Smooth muscle cell (in vitro differentiated cells): Measurements from ENCODE around the gene ARIH1. TPM values are rescaled to one million over a fixed set of nuclear protein-coding genes. Genes with fewer than 3 reads are reported as not detected.
"Not testable (repeated sequence)": the region's sequence is repeated elsewhere in the genome, so short reads cannot be mapped to it uniquely, and the experiment has no call there.

Source experiments
- DNase-seq: peaks from one replicate; lab custom pipeline; 2025; ENCODE audit not compliant: unreplicated experiment; lab: John Stamatoyannopoulos, UW
- H2AFZ ChIP-seq: fragments of 200-600 bp; sonication (generic); 2 replicates; pipeline ENCODE4 v1.6.0; 2016; ENCODE audit warnings: antibody characterized with exemption, low read depth, mild to moderate bottlenecking
- H3F3A ChIP-seq: fragments of 200-600 bp; sonication (generic); 2 replicates; pipeline ENCODE4 v1.6.0; 2017; ENCODE audit warnings: antibody characterized with exemption, low read depth
- H3K27ac ChIP-seq: fragments of 200-600 bp; sonication (generic); 2 replicates; pipeline ENCODE4 v1.5.1; 2016; ENCODE audit warnings: low read depth, mild to moderate bottlenecking
- H3K27me3 ChIP-seq: fragments of 200-600 bp; sonication (generic); 2 replicates; pipeline ENCODE4 v1.6.1; 2016; ENCODE audit warnings: low read depth, mild to moderate bottlenecking
- H3K36me3 ChIP-seq: fragments of 200-600 bp; sonication (generic); 2 replicates; pipeline ENCODE4 v1.5.1; 2016; ENCODE audit warnings: low read depth
- H3K4me1 ChIP-seq: fragments of 200-600 bp; sonication (generic); 2 replicates; pipeline ENCODE4 v1.5.1; 2016; ENCODE audit warnings: low read depth
- H3K4me2 ChIP-seq: fragments of 200-600 bp; sonication (generic); 2 replicates; pipeline ENCODE4 v1.6.0; 2016; ENCODE audit warnings: mild to moderate bottlenecking
- H3K4me3 ChIP-seq: fragments of 200-600 bp; sonication (generic); 2 replicates; pipeline ENCODE4 v1.5.1; 2016; ENCODE audit warnings: mild to moderate bottlenecking
- H3K79me2 ChIP-seq: fragments of 200-600 bp; sonication (generic); 2 replicates; pipeline ENCODE4 v1.6.0; 2016; ENCODE audit warnings: low read depth, mild to moderate bottlenecking
- H3K9ac ChIP-seq: fragments of 200-600 bp; sonication (generic); 2 replicates; pipeline ENCODE4 v1.6.0; 2016; ENCODE audit warnings: low read depth
- H3K9me3 ChIP-seq: fragments of 200-600 bp; sonication (generic); replicated peaks from 2 replicates; pipeline ENCODE4 v1.5.1; 2016; ENCODE audit warnings: low read depth
- H4K20me1 ChIP-seq: fragments of 200-600 bp; sonication (generic); 2 replicates; pipeline ENCODE4 v1.6.0; 2016; ENCODE audit warnings: low read depth
- WGBS: methylation state at CpG from one replicate; pipeline ENCODE4 v1.1.7; 2016; ENCODE audit warnings: low lambda C conversion rate; 5-methylcytosine and 5-hydroxymethylcytosine counted together
- polyA plus RNA-seq: library from polyadenylated mRNA; unstranded; fragments of >200 nt; fragmentation: Nextera tagmentation; extraction: Ambion mirVana; gene quantifications from 2 replicates; pipeline ENCODE4 v1.2.1, GENCODE V29; 2016
- total RNA-seq: library from RNA; depleted of rRNA; stranded (reverse); fragments of >200 nt; gene quantifications from 2 replicates; pipeline ENCODE4 v1.2.3, GENCODE V29; 2014
- TF ChIP-seq, protein P1 (sequence below): fragments of 200-600 bp; sonication (generic); IDR thresholded peaks from 2 replicates; pipeline ENCODE4 v1.5.1; 2017; ENCODE audit warnings: borderline replicate concordance, mild to moderate bottlenecking, antibody characterized with exemption; ENCODE audit not compliant: insufficient read depth, poor library complexity, severe bottlenecking

ARIH1 gene
- total and polyA plus RNA-seq, 2 experiments from 2014 or later, result 54.3 to 96.3 TPM

DNA sequence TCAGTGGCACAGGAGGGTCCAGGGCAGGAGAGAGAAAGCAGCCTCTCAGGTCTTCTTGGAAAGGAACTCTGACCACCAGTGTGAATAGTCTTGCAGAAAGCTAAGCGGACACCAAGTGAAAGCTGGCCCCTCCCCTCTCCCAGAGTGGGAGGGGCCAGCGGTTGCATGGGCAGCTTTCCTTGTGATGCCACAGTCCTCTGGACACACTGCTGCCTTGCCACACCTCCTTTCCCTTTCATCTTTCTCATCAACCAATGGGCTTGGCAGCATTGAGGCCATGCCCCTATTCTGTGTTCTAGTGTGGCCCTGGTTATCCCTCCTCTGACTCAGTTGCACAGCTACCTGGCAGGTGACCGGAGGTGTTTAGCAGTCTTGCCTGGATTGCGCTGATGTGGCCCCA lies 130.7 kb downstream of the ARIH1 start:
- no peaks in the 10 kb centered on the region for H3K27me3 ChIP-seq
- H3K9ac ChIP-seq, result no peak overlapping the region
- no peak overlapping the region for H3K4me2 ChIP-seq
- H3K4me1 ChIP-seq, result no peaks in the 10 kb centered on the region
- no peaks in the 10 kb centered on the region for H3K79me2 ChIP-seq
- TF ChIP-seq, protein P1, sequence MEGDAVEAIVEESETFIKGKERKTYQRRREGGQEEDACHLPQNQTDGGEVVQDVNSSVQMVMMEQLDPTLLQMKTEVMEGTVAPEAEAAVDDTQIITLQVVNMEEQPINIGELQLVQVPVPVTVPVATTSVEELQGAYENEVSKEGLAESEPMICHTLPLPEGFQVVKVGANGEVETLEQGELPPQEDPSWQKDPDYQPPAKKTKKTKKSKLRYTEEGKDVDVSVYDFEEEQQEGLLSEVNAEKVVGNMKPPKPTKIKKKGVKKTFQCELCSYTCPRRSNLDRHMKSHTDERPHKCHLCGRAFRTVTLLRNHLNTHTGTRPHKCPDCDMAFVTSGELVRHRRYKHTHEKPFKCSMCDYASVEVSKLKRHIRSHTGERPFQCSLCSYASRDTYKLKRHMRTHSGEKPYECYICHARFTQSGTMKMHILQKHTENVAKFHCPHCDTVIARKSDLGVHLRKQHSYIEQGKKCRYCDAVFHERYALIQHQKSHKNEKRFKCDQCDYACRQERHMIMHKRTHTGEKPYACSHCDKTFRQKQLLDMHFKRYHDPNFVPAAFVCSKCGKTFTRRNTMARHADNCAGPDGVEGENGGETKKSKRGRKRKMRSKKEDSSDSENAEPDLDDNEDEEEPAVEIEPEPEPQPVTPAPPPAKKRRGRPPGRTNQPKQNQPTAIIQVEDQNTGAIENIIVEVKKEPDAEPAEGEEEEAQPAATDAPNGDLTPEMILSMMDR, result no peak
- H3K36me3 ChIP-seq, result no peaks in the 10 kb centered on the region
- no peaks in the 10 kb centered on the region for H4K20me1 ChIP-seq
- WGBS, result 63% methylated on average over 4 of the region's 4 CpGs
- no peak overlapping the region for H3K27ac ChIP-seq
- no peak overlapping the region for H3K4me3 ChIP-seq
- no peak overlapping the region for H2AFZ ChIP-seq
- no peaks in the 10 kb centered on the region for H3F3A ChIP-seq
- H3K9me3 ChIP-seq, result no peaks in the 10 kb centered on the region
- DNase-seq, result no peak

DNA sequence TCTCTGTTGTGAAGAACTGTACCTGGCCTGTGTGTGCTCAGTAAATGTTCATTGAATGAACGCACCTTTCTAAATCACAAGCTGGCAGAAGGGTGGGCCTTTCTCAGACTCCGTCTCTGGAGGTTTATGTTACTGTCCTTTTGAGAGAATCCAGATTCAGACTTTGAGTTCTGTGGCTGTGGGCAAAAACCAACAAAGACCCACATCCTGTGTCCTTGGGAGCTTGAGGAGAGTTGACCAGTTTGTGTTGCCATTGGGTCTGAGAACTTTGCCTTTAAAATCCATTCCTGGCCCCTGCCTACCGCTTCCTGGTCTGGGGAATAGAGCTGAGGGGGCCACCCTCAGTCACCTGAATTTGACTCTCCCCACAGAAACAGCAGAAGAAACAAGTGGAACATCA lies 134.0 kb downstream of the ARIH1 start:
- not testable (repeated sequence) for H3K36me3 ChIP-seq, H3K9ac ChIP-seq, H2AFZ ChIP-seq, H3K79me2 ChIP-seq, H3K4me2 ChIP-seq, H3K9me3 ChIP-seq, H3K27ac ChIP-seq, H3K27me3 ChIP-seq, H3K4me3 ChIP-seq, H4K20me1 ChIP-seq, DNase-seq, H3F3A ChIP-seq, H3K4me1 ChIP-seq
- WGBS, result 85% methylated on average over 3 of the region's 3 CpGs

DNA sequence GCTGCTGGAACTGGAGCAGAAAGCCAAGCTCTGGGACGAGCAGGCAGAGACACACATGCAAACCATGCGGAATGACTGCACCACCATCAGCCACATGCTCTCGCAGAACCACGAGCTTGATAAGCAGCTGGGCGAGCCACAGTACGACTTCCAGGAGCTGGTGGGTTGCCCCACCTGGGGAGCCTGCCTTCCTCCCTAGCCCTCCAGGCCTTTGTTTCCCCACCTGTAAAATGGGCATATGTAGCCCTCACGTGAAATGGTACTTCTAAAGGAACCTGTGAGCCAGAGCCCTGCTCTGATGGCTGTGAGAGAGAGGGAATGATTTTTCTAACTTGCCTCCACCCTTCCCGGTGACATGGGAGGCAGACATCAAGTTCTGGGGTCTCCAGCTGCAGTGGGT lies 135.7 kb downstream of the ARIH1 start:
- Histone ChIP-seq H3K27ac (no peak overlapping the region), H3K9me3 (no peaks in the 10 kb centered on the region), H3K79me2 (no peaks in the 10 kb centered on the region), H3K27me3 (no peaks in the 10 kb centered on the region), H3K9ac (no peak overlapping the region), H3K4me2 (no peak overlapping the region), H4K20me1 (no peaks in the 10 kb centered on the region), H3K36me3 (no peaks in the 10 kb centered on the region), H3K4me1 (no peaks in the 10 kb centered on the region), H3K4me3 (no peak overlapping the region), H3F3A (no peaks in the 10 kb centered on the region), H2AFZ (no peak overlapping the region)
- WGBS, result 89% methylated on average over 8 of the region's 8 CpGs
- TF ChIP-seq, protein P1, result no peak
- DNase-seq, result no peak

DNA sequence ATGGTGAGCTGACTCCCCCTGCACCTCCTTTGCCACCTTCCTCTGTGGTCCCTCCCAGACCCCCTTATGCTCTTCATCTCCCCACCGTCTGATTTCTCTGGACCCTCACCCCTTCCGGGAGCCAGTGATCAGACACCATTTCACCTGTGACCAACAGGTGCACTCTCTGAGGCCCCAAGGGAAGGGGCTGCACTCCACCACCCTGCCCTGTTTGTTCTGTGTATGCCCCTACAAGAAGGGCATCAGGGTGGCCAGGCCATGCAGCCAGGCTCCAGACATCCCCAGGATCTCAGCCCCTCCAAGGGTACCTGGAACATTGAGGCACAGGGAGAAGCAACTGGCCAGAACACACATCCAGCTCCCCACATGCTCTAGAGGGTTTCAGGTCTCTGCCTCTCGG lies 138.2 kb downstream of the ARIH1 start:
- H3K27me3 ChIP-seq, H3K9ac ChIP-seq: not testable (repeated sequence)
- WGBS, result 94% methylated on average over 3 of the region's 3 CpGs

More for the DNA sequence above, 138.2 kb downstream of the ARIH1 start:
- H3F3A ChIP-seq, H4K20me1 ChIP-seq, H3K4me3 ChIP-seq, H3K9me3 ChIP-seq, H3K27ac ChIP-seq, H2AFZ ChIP-seq, H3K36me3 ChIP-seq, H3K4me2 ChIP-seq, DNase-seq, H3K79me2 ChIP-seq, H3K4me1 ChIP-seq: not testable (repeated sequence)
